ENCODE data around the gene GNLY. TPM values are rescaled to one million over a fixed set of nuclear protein-coding genes. Genes with fewer than 3 reads are reported as not detected.

Gene GNLY
- total RNA-seq, 1 donor from 2014 or later: 21.5 TPM

- Histone ChIP-seq H3K27me3 (ENCODE audit: low read depth) (no peaks in the 10 kb centered on the region), H3K4me1 (peaks cover 23% of the 10 kb centered on the region), H3K36me3 (peaks cover 90% of the 10 kb centered on the region), H3K4me3 (no peak overlapping the region), H3K27ac (peak overlapping the region; percentile 25), H3K9me3 (no peaks in the 10 kb centered on the region)
- peak; percentile 44 for TF ChIP-seq CTCF (IDR thresholded peaks at IDR 0.05)
- ATAC-seq (peak in 1 of 2 donors; percentile 15), DNase-seq (no peak)
- intact Hi-C loops (cut with DNase I): no loop called here
Observed at GRCh38 chr2:85648619-85649018, 45.5 kb upstream of the GNLY start.

GRCh38 chr2:85649201-85650190, 44.7 kb upstream of the GNLY start:
- Histone ChIP-seq H3K27ac (peak overlapping the region; percentile 25), H3K4me3 (no peak overlapping the region), H3K4me1 (peaks cover 28% of the 10 kb centered on the region), H3K36me3 (peaks cover 84% of the 10 kb centered on the region), H3K9me3 (no peaks in the 10 kb centered on the region), H3K27me3 (ENCODE audit: low read depth) (no peaks in the 10 kb centered on the region)
- TF ChIP-seq CTCF (IDR thresholded peaks at IDR 0.05): no peak
- intact Hi-C loops (cut with DNase I): no loop called here
- DNase-seq (no peak), ATAC-seq (no peak)

DNA sequence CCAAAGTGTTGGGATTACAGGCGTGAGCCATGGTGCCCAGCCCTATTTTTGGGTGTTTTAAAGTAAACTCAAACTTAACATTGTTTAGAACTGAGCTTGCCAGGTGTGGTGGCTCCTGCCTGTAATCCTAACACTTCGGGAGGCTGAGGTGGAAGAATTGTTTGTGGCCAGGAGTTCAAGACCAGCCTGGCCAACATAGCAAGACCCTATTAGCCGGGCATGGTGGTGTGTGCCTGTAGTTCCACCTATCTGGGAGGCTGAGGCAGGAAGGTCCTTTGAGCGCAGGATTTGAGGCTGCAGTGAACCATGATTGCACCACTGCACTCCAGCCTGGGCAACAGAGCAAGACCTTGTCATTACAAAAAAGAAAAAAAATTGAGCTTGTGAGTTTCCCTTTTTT, 43.7 kb upstream of the GNLY start:
- ATAC-seq (no peak), DNase-seq (no peak)
- H3K27me3 ChIP-seq (ENCODE audit: low read depth): no peaks in the 10 kb centered on the region
- no peak overlapping the region for H3K27ac ChIP-seq
- no peaks in the 10 kb centered on the region for H3K9me3 ChIP-seq
- H3K4me3 ChIP-seq: no peak overlapping the region
- peaks cover 74% of the 10 kb centered on the region for H3K36me3 ChIP-seq
- TF ChIP-seq CTCF (IDR thresholded peaks at IDR 0.05): no peak
- intact Hi-C loops (cut with DNase I): no loop called here
- peaks cover 28% of the 10 kb centered on the region for H3K4me1 ChIP-seq

- H3K27ac ChIP-seq: no peak overlapping the region
- H3K36me3 ChIP-seq: peaks cover 68% of the 10 kb centered on the region
- no peaks in the 10 kb centered on the region for H3K27me3 ChIP-seq (ENCODE audit: low read depth)
- no peak for TF ChIP-seq CTCF (IDR thresholded peaks at IDR 0.05)
- no peak overlapping the region for H3K4me3 ChIP-seq
- no peak for DNase-seq
- no peak for ATAC-seq
- intact Hi-C loops (cut with DNase I): no loop called here
- H3K4me1 ChIP-seq: peaks cover 28% of the 10 kb centered on the region
- no peaks in the 10 kb centered on the region for H3K9me3 ChIP-seq
Observed at GRCh38 chr2:85651097-85651496, 43.1 kb upstream of the GNLY start.

GRCh38 chr2:85652056-85652455, 42.1 kb upstream of the GNLY start:
- TF ChIP-seq CTCF (IDR thresholded peaks at IDR 0.05): no peak
- H3K36me3 ChIP-seq: peaks cover 63% of the 10 kb centered on the region
- no peak for DNase-seq
- H3K27ac ChIP-seq: peak overlapping the region; percentile 56
- intact Hi-C loops (cut with DNase I): no loop called here
- no peak for ATAC-seq
- no peaks in the 10 kb centered on the region for H3K9me3 ChIP-seq
- H3K4me1 ChIP-seq: peaks cover 28% of the 10 kb centered on the region
- H3K27me3 ChIP-seq (ENCODE audit: low read depth): no peaks in the 10 kb centered on the region
- H3K4me3 ChIP-seq: no peak overlapping the region

Measured in lower lobe of right lung (tissue), 2 donors.